OCI-LY7 (cell line): ENCODE results near the gene RRH. TPM values are rescaled to one million over a fixed set of nuclear protein-coding genes. Genes with fewer than 3 reads are reported as not detected.
A peak's percentile ranks its signal among the peaks of the same experiment; 100 is the strongest.
"Not testable (repeated sequence)": the region's sequence is repeated elsewhere in the genome, so short reads cannot be mapped to it uniquely, and the experiment has no call there.

Experiments used
- Bru-seq: library from RNA; stranded (reverse); fragments of 400-500 nt; gene quantifications from one replicate; lab custom pipeline; 2021; lab: Mats Ljungman, UMichigan
- BruChase-seq, 2 experiments: library from RNA; stranded (reverse); fragments of 400-500 nt; gene quantifications; one replicate each; lab custom pipeline; 2021; lab: Mats Ljungman, UMichigan
- BruUV-seq: library from RNA; stranded (reverse); fragments of 400-500 nt; replicated peaks from 2 replicates; lab custom pipeline; 2021; lab: Mats Ljungman, UMichigan
- CTCF ChIA-PET: fragments of 300-600 bp; sonication (Branson Sonifier 250); formaldehyde crosslinking; loops from one replicate; lab custom pipeline; 2022; ENCODE audit warnings: antibody characterized with exemption; ENCODE audit not compliant: unreplicated experiment; lab: Charles Lee
- POLR2A ChIA-PET: fragments of 300-600 bp; sonication (Branson Sonifier 250); formaldehyde crosslinking; loops from one replicate; lab custom pipeline; 2022; ENCODE audit warnings: antibody characterized with exemption; lab: Charles Lee
- DNase-seq: peaks from one replicate; pipeline ENCODE4 v3.0.0-alpha.2; 2015; ENCODE audit warnings: low spot score
- H2AFZ ChIP-seq: fragments of 200-600 bp; sonication (generic), shearing (Covaris generic); 2 replicates; pipeline ENCODE4 v1.6.1; 2014; ENCODE audit warnings: mild to moderate bottlenecking, antibody characterized with exemption, low read length, moderate library complexity
- H3K27ac ChIP-seq: fragments of 200-600 bp; sonication (generic); 2 replicates; pipeline ENCODE4 v1.5.1; 2014; ENCODE audit warnings: mixed run types, low read depth, mild to moderate bottlenecking, moderate library complexity, low read length, inconsistent platforms; ENCODE audit not compliant: poor library complexity, severe bottlenecking
- H3K36me3 ChIP-seq: fragments of 200-600 bp; sonication (generic); 2 replicates; pipeline ENCODE4 v1.6.1; 2014; ENCODE audit warnings: mild to moderate bottlenecking, antibody characterized with exemption, low read length, moderate library complexity, mixed read lengths; ENCODE audit not compliant: insufficient read depth
- H3K4me1 ChIP-seq: fragments of 200-600 bp; sonication (generic); 2 replicates; pipeline ENCODE4 v1.5.1; 2014; ENCODE audit warnings: mild to moderate bottlenecking, low read length; ENCODE audit not compliant: insufficient read depth, poor library complexity, severe bottlenecking
- H3K4me2 ChIP-seq: fragments of 200-600 bp; sonication (generic); 2 replicates; pipeline ENCODE4 v1.6.1; 2014; ENCODE audit warnings: mild to moderate bottlenecking, low read length
- H3K4me3 ChIP-seq: fragments of 200-600 bp; sonication (generic); 2 replicates; pipeline ENCODE4 v1.5.1; 2014; ENCODE audit warnings: mild to moderate bottlenecking, low read depth, low read length; ENCODE audit not compliant: poor library complexity, severe bottlenecking
- H3K79me2 ChIP-seq: fragments of 200-600 bp; sonication (generic); 2 replicates; pipeline ENCODE4 v1.6.1; 2016; ENCODE audit warnings: low read depth, mild to moderate bottlenecking, low read length, moderate library complexity, mixed read lengths; ENCODE audit not compliant: insufficient read depth
- H3K9me2 ChIP-seq: fragments of 200-600 bp; sonication (generic); 2 replicates; pipeline ENCODE4 v1.6.1; 2016; ENCODE audit warnings: mild to moderate bottlenecking, low read length, mixed read lengths; ENCODE audit not compliant: insufficient read depth
- H3K9me3 ChIP-seq: fragments of 200-600 bp; sonication (generic); 2 replicates; pipeline ENCODE4 v1.6.1; 2014; ENCODE audit warnings: mild to moderate bottlenecking, mixed run types, low read length, mixed read lengths
- H4K20me1 ChIP-seq: fragments of 200-600 bp; sonication (generic); 2 replicates; pipeline ENCODE4 v1.6.1; 2014; ENCODE audit warnings: mild to moderate bottlenecking, antibody characterized with exemption, low read length, moderate library complexity, mixed read lengths; ENCODE audit not compliant: insufficient read depth
- EZH2phosphoT487 ChIP-seq: fragments of 200-600 bp; sonication (generic); IDR thresholded peaks from 2 replicates; pipeline ENCODE4 v1.6.1; 2018; ENCODE audit warnings: low read depth, borderline replicate concordance, mild to moderate bottlenecking, mixed run types, antibody characterized with exemption, low read length, moderate library complexity, mixed read lengths
- intact Hi-C: fragments of 100-400 bp; cut with micrococcal nuclease; formaldehyde crosslinking; loops from one replicate; pipeline ENCODE4 v1.10.0; 2022; ENCODE audit not compliant: unreplicated experiment
- long read RNA-seq: library from polyadenylated mRNA; stranded (forward); transcript quantifications from one replicate; pipeline ENCODE4 v2.0.0, GENCODE V29; 2022
- total RNA-seq, 2 experiments: library from RNA; depleted of rRNA in 1 of 2; stranded (reverse); fragments of >200 nt in 1 of 2; shearing (Covaris generic) in 1 of 2; gene quantifications; 2 replicates each; pipeline ENCODE4 v1.2.3, GENCODE V29; 2014 to 2022
- TF ChIP-seq, protein P1 (sequence below): fragments of 200-600 bp; sonication (generic); conservative IDR thresholded peaks from 2 replicates; pipeline ENCODE4 v1.5.1; 2014; ENCODE audit warnings: mild to moderate bottlenecking, antibody characterized with exemption, low read length, moderate library complexity, mixed read lengths

RRH gene
- 0.35 TPM in 1 of 2 replicates, not detected in the other for total RNA-seq (2014; rRNA removed; shearing (Covaris generic))
- 0.23 TPM in 1 of 2 replicates, not detected in the other for total RNA-seq (2022)
- percentile 43 among the genes with signal in this experiment for Bru-seq, nascent RNA
- BruChase-seq, experiment 1, labeled RNA remaining after a 6-hour chase = percentile 46 among the genes with signal in this experiment
- BruChase-seq, experiment 2, labeled RNA remaining after a 2-hour chase = percentile 58 among the genes with signal in this experiment
- long read RNA-seq = 0 reads

GRCh38 chr4:109827672-109828071 lies at the start of gene RRH:
Gene RRH (plus strand): TSS chr4:109827972. CDS start chr4:109828028, 56 bp downstream.
- peaks cover 63% of the 10 kb centered on the region for H3K36me3 ChIP-seq
- no peaks in the 10 kb centered on the region for H4K20me1 ChIP-seq
- H3K27ac ChIP-seq = no peak within 1 kb of the TSS
- no peaks in the 10 kb centered on the region for H3K79me2 ChIP-seq
- no peak within 1 kb of the TSS for H3K4me3 ChIP-seq
- intact Hi-C loops = loop anchor here (2.0 to 5.0 kb wide), 2 partner anchors 150 to 405 kb away; no protein-coding TSS in a partner anchor
- no peaks in the 10 kb centered on the region for H3K4me1 ChIP-seq
- ChIA-PET POLR2A (interaction anchor here (1.5 kb wide), 1 partner anchor 11 kb away, joined by 5 read pairs; no protein-coding TSS in a partner anchor), CTCF (no interaction called here)
- no peaks in the 10 kb centered on the region for H3K9me3 ChIP-seq
- H2AFZ ChIP-seq = no peak within 1 kb of the TSS
- no TSS peak for BruUV-seq
- no peak for DNase-seq
- H3K4me2 ChIP-seq = no peak within 1 kb of the TSS
- no peak for TF ChIP-seq EZH2phosphoT487
- TF ChIP-seq, protein P1, sequence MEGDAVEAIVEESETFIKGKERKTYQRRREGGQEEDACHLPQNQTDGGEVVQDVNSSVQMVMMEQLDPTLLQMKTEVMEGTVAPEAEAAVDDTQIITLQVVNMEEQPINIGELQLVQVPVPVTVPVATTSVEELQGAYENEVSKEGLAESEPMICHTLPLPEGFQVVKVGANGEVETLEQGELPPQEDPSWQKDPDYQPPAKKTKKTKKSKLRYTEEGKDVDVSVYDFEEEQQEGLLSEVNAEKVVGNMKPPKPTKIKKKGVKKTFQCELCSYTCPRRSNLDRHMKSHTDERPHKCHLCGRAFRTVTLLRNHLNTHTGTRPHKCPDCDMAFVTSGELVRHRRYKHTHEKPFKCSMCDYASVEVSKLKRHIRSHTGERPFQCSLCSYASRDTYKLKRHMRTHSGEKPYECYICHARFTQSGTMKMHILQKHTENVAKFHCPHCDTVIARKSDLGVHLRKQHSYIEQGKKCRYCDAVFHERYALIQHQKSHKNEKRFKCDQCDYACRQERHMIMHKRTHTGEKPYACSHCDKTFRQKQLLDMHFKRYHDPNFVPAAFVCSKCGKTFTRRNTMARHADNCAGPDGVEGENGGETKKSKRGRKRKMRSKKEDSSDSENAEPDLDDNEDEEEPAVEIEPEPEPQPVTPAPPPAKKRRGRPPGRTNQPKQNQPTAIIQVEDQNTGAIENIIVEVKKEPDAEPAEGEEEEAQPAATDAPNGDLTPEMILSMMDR = no peak
- no peaks in the 10 kb centered on the region for H3K9me2 ChIP-seq

GRCh38 chr4:109782092-109782491 lies 45.7 kb upstream of the RRH start:
- H3K4me1 ChIP-seq, CTCF ChIA-PET, H3K36me3 ChIP-seq, H3K79me2 ChIP-seq, H3K9me2 ChIP-seq, H3K4me2 ChIP-seq, H3K27ac ChIP-seq, DNase-seq, H2AFZ ChIP-seq, BruUV-seq, intact Hi-C loops, H3K9me3 ChIP-seq, H3K4me3 ChIP-seq, H4K20me1 ChIP-seq: not testable (repeated sequence)
- POLR2A ChIA-PET = interaction anchor here (0.7 to 1.1 kb wide), 3 partner anchors 8 to 211 kb away, joined by 3 to 4 read pairs (median 3); no protein-coding TSS in a partner anchor

- BruUV-seq = no TSS peak
- Histone ChIP-seq H3K4me1 (no peaks in the 10 kb centered on the region), H3K27ac (no peak overlapping the region), H2AFZ (no peak overlapping the region), H3K79me2 (no peaks in the 10 kb centered on the region), H3K9me2 (no peaks in the 10 kb centered on the region), H3K4me2 (no peak overlapping the region), H3K9me3 (no peaks in the 10 kb centered on the region), H4K20me1 (no peaks in the 10 kb centered on the region), H3K36me3 (no peaks in the 10 kb centered on the region), H3K4me3 (no peak overlapping the region)
- no peak for TF ChIP-seq EZH2phosphoT487
- TF ChIP-seq, protein P1 = no peak
- ChIA-PET CTCF (no interaction called here), POLR2A (no interaction called here)
- DNase-seq = no peak
- intact Hi-C loops = no loop called here
Measured at GRCh38 chr4:109786846-109787245, 40.9 kb upstream of the RRH start.
